GM21447 (cell line): Measurements from ENCODE around the gene ST7.
"Not testable (repeated sequence)": the region's sequence is repeated elsewhere in the genome, so short reads cannot be mapped to it uniquely, and the experiment has no call there.

Experiments
- ATAC-seq: cut with Tn5 transposase; IDR thresholded peaks from one replicate; pipeline ENCODE4 v1.9.1; 2021; ENCODE audit not compliant: unreplicated experiment

The ST7 gene

GRCh38 chr7:117088623-117089194, 135.4 kb downstream of the ST7 start:
- ATAC-seq: no peak

GRCh38 chr7:117090791-117091190, 137.5 kb downstream of the ST7 start:
- ATAC-seq: no peak

DNA sequence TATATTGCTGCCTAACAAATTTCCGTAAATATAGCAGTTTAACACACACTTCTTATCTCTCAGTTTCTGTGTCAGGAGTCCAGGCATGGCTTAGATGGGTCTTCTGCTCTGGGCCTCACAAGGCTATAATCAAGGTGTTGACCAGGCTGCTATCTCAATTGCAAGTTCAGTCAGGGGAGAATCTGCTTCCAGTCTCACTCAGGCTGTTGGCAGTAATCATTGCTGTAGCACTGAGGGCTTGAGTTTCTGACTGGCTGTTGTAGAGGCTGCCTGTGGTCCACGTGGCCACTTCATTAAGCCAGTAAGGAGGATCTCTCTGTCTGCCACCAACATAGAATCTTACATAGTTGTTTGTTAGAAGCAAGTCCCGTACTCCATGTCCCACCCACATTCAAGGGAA, 138.4 kb downstream of the ST7 start:
- ATAC-seq: no peak

- no peak for ATAC-seq
These were observed 139.5 kb downstream of the ST7 start for GRCh38 chr7:117092785-117093184.

DNA sequence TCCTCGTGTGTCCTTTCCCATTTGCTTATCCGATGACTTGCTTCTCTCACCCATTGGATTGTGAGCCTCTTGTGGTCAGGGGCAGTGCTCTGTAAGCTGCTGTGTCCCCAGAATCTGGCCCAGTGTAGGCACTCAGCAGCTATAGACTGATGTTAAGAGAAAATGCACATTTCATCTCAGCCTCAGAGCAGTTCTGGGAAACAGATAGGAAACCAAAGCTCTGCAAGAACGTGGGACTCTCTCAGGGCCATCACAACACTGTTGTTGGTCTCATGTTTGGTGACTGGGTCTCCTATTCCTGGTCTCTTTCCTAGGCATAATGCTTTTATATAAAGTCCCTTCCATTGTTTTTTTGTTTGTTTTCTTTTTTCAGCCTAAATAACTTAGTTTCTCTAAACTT, 141.2 kb downstream of the ST7 start:
- ATAC-seq: no peak

GRCh38 chr7:117095055-117095454, 141.8 kb downstream of the ST7 start:
- ATAC-seq: no peak

GRCh38 chr7:117096330-117096729, 143.0 kb downstream of the ST7 start:
- no peak for ATAC-seq

DNA sequence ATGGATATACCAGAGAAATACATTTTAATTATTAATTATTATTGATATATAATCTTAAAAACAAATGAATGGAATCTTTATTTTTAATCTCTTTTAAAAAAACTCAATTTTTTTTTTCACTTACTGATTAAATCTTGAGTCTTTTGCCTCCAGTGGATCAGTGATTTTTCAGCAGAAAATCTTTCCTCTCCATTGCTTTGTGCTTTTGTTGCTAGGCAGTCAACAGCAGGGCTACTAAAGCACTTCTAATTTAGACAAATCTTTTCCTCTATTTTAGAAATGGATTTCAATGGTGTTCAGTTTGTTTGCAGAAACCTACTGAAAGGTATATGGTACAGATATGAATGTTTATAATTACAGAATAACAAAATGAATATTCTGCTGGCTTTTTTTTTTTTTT, 143.6 kb downstream of the ST7 start:
- no peak for ATAC-seq

DNA sequence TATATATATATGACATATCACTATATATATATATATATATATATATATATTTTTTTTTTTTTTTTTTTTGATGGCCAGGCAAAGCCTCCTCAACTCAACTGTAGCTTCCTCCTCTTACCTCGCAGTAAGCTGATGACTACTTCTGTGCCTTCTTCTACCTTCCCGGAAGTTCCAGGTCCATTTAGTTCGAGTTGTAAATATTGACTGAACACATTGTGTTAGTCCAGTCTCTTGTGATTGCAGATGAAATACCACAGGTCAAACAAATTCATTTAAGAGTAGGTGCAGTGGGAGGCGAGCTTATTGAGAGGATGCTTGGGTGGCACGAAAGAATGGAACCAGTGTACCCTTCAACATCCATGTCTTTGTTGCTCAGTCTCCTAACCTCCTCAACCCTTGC, 144.6 kb downstream of the ST7 start:
- ATAC-seq: no peak

DNA sequence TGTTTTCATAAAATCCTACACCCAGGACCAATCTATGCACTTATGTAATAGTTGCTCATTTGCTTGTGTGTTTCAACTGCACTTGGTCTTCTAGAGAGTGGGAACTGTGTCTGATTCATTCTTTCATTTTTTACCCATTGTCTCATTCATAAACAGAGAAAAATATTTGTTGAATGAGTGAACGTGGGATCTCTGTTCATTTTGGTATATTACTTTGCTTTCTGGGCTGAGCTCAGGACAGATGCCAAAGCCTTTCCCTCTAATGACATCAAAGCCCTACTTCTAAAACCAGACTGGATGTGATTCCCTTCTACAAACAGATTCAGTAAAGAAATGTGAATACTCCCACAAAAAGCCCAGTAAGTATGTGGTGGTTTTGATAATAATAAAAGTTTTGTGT, 145.2 kb downstream of the ST7 start:
- no peak for ATAC-seq

- no peak for ATAC-seq
These were observed 147.7 kb downstream of the ST7 start for GRCh38 chr7:117101026-117101425.

DNA sequence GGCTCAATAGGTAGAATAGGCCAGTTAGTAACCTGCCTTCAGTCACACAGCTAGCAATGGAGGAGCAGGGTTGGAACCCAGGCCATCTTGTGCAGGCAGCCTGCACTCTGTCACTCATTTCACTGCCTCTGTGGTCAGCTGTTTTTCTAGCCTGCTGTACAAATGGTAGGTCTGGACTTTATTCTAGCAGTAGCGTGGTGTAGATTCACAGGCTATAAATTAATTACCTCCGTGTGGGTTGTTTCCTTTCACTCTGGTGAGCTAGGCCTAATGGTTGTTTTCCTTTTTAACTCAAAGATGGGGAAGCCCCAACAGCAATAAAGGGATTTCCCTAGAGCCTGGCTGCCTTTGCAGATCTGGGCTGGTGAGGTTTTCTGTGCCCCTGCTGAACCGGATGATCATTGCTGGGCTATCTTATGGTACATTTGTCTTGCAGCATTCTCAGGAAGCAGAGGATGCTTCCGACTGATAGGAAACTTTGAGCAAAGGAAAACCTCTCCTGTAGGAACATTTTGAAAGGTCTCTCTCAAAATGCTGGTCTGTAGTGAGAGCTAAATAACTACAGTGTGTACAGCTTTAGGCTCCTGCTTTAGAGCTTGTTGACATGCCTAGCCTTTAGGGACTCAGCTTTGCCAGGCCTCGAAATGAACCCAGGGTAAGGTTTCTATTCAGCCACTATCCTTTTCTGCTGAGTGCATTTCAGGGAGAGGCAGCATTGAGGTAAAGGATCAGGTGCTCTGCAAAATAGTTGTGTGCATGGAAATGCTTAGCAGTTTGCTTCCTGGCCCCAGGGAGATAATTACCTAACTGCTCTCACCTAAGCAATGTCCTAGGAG, 157.4 kb downstream of the ST7 start:
- ATAC-seq: peak; percentile 99

- no peak for ATAC-seq
These were observed 158.2 kb downstream of the ST7 start for GRCh38 chr7:117111535-117111934.

DNA sequence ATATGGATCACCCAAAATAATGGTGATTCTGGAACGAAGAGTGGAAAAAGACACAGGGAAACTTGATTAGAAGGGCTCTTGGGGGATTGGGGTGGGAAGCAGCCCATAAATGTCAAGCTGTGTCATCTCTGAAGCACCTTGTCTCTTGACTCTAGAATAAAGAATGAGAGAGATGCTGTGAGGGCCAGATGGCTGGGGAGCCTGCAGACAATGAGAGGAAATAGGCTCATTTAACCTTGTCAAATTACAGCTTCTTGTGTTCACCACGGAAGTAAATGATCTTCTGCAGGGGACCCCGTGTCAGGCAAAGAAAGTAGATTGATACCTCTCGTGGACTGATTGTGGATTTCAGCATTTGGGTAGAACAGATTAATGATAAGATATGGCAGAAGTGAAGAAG, 159.3 kb downstream of the ST7 start:
- ATAC-seq: no peak

DNA sequence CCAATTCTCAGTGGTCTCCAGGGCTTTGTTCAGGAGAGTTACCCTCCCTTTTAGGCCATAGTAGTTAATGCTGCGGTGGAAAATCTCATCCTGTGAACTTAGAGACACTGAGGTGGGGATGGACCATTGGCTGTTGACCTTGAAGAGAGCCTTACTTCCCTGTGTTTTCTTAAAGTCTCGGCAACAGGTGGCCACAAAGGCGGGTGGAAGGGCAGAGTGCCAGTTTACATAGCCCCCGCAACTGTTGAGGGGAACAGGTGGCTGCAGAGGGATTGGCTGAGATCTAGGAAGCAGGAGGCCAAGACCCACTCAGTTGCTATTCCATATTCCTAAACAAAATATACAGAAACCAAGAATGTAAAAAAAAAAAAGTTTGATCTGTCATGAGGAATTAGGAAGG, 160.6 kb downstream of the ST7 start:
- ATAC-seq: no peak

DNA sequence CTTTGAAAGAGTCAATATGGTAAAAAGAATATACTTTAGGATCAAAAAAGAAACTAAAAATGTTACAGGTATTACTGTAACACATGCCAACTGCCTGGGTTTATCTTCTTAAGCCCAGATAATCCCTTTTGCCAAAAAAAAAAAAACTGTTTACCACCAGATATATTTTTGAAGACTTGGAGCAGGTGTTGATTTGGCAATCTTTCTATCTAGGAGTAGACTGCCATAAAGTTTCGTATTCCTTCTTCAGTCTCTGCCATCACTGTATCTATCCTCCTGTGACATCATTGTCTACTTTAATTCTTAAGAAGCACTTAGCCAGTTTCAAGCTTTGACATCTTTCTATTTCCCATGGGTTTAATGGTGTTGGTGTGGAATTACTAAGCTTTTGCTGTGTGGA, 161.0 kb downstream of the ST7 start:
- no peak for ATAC-seq

DNA sequence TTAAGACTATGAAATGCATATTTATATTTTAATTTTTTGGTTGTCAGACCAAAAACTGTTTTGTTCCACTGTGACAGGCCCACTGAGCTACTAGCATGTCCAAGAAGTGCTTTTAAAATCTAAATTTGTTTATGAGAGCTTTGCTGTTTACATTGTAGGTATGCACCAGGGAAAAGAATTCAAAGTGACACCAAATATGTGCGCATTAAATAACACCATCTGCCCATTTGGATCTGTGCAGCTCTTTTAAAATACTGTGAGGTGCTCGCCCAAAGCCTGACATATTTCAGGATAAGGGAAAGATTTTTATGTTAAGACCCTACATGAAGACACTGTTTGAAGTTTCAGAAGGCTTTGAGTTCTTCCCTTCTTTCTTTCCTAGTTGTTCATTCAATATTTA, 162.9 kb downstream of the ST7 start:
- no peak for ATAC-seq

GRCh38 chr7:117117172-117117571, 163.9 kb downstream of the ST7 start:
- ATAC-seq: no peak

DNA sequence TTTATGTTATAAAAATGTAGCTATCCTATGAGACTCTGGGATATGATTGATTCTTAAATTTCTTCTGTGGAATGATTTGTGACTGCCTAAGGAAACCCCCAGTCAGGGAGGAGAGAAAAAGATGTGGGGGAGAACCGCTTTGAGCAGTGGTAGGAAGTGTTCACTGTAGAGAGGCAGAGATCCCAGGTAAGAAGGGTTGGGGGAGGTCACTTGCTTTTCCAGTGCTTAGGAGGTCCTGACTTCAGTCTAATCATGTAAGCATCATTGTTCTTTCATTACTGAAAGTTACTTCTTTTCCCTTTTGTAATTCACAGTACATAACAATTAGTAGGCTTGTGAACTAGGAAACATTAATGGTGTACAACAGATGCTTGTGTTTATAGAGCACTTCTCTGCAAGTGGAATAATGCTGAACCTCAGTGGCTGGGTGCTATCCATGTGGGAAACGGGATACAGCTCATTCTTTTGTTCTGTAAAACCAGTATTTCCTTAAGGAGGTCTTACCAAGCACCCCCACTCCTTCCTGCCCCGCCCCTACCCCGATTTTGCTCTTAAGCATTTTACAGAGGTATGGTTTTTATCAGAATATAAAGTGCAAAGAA, 165.4 kb downstream of the ST7 start:
- ATAC-seq: no peak

GRCh38 chr7:117119192-117119924, 166.1 kb downstream of the ST7 start:
- no peak for ATAC-seq

DNA sequence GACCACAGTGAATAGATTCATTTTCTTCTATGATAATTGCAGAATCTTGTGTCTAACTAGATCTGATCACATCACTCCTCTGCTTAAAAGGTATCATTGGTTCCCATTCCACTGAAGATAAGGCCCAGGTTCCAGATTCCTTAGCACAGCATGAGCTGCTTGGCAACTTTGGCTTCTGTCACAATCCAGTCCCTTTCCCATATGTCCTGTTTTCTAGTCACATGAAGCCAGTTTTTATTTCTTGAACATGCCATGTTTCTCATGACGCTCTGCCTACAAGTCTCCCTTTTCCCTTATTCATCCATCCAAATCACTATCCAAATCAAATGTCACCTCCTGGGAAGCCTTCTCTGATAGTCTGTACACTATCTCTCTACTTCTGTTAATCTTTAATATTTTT, 167.0 kb downstream of the ST7 start:
- ATAC-seq: not testable (repeated sequence)

- ATAC-seq: not testable (repeated sequence)
These were observed 168.7 kb downstream of the ST7 start for GRCh38 chr7:117122036-117122435.
